ENCODE measurements around the gene PPP1R12A. TPM values are rescaled to one million over a fixed set of nuclear protein-coding genes. Genes with fewer than 3 reads are reported as not detected.

The PPP1R12A gene
- total RNA-seq (10 to 100 TPM; 65.6 to 76.4 TPM), total RNA-seq (98.6 to 287 (median 192) reads per million in 172 experiments)
- polyA plus RNA-seq (2013, experiment 1 of 2): 68.3 TPM
- 73.1 TPM for polyA plus RNA-seq (2013, experiment 2 of 2)

- ChIA-PET CTCF (no interaction called here), POLR2A (interaction anchor here (1.0 to 1.7 kb wide), 5 partner anchors 12 to 59 kb away, joined by 3 to 9 read pairs (median 3); no protein-coding TSS in a partner anchor)
- intact Hi-C loops (cut with DNase I, micrococcal nuclease): loop anchor here in 1 of 2 experiments (5.0 to 10.0 kb wide), 2 partner anchors 48 to 100 kb away; no protein-coding TSS in a partner anchor
- Histone ChIP-seq H3K4me1 (ENCODE audit: insufficient read depth, low read length) (peaks cover 6% of the 10 kb centered on the region), H3K27me3 (ENCODE audit: control insufficient read depth in 1 of 2, insufficient read depth in 2 of 2, low read length in 2 of 2) (no peaks in the 10 kb centered on the region), H3K27ac (ENCODE audit: low read depth in 1 of 2, low read length in 2 of 2) (peak within 1 kb of the TSS; percentile 83 to 85), H3K36me3 (ENCODE audit: insufficient read depth, low read length) (no peaks in the 10 kb centered on the region), H3K4me3 (ENCODE audit: low read length) (peak within 1 kb of the TSS; percentile 69), H3K9me3 (ENCODE audit: control insufficient read depth in 1 of 2, insufficient read depth in 1 of 2, low read length in 2 of 2) (no peaks in the 10 kb centered on the region)
- peak within 1 kb of the TSS; percentile 87 for H3K4me3 Mint-ChIP-seq
- peak within 1 kb of the TSS; percentile 96 for H3K27ac Mint-ChIP-seq
- no peaks in the 10 kb centered on the region for H3K27me3 Mint-ChIP-seq
- peaks cover 24% of the 10 kb centered on the region for H3K36me3 Mint-ChIP-seq (ENCODE audit: low read depth)
- DNase-seq (peak; percentile 87 to 98 (median 92)), ATAC-seq (ENCODE audit: poor library complexity) (peak; percentile 85)
- H3K4me1 Mint-ChIP-seq (ENCODE audit: low read depth): peaks cover 48% of the 10 kb centered on the region
- H3K9me3 Mint-ChIP-seq: no peaks in the 10 kb centered on the region
- TF ChIP-seq CTCF (IDR thresholded peaks at IDR 0.05): peak; percentile 15
These were observed at the start of gene PPP1R12A for GRCh38 chr12:79935021-79935623. Gene PPP1R12A, minus strand, starts transcription at chr12:79935097. Its CDS starts 166 bp downstream, at chr12:79934931.

- Mint-ChIP-seq H3K9me3 (no peaks in the 10 kb centered on the region), H3K4me3 (no peak overlapping the region), H3K36me3 (ENCODE audit: low read depth) (no peaks in the 10 kb centered on the region), H3K4me1 (ENCODE audit: low read depth) (no peaks in the 10 kb centered on the region), H3K27ac (no peak overlapping the region), H3K27me3 (peaks cover 30% of the 10 kb centered on the region)
- no peak for TF ChIP-seq CTCF (IDR thresholded peaks at IDR 0.05)
- ChIA-PET CTCF (interaction anchor here (1.2 kb wide), 1 partner anchor 19 kb away, joined by 3 read pairs; no protein-coding TSS in a partner anchor), POLR2A (no interaction called here)
- Histone ChIP-seq H3K27me3 (ENCODE audit: control insufficient read depth in 1 of 2, insufficient read depth in 2 of 2, low read length in 2 of 2) (peaks cover 4 to 14% of the 10 kb centered on the region in 2 experiments), H3K4me3 (ENCODE audit: low read length) (no peak overlapping the region), H3K36me3 (ENCODE audit: insufficient read depth, low read length) (no peaks in the 10 kb centered on the region), H3K9me3 (ENCODE audit: control insufficient read depth in 1 of 2, insufficient read depth in 1 of 2, low read length in 2 of 2) (no peaks in the 10 kb centered on the region), H3K27ac (ENCODE audit: low read depth in 1 of 2, low read length in 2 of 2) (no peak overlapping the region), H3K4me1 (ENCODE audit: insufficient read depth, low read length) (no peaks in the 10 kb centered on the region)
- ATAC-seq (ENCODE audit: poor library complexity) (no peak), DNase-seq (no peak)
- intact Hi-C loops (cut with DNase I, micrococcal nuclease): no loop called here
These were observed 49.2 kb upstream of the PPP1R12A start for GRCh38 chr12:79983986-79984620.

- H3K27me3 ChIP-seq (ENCODE audit: control insufficient read depth in 1 of 2, insufficient read depth in 2 of 2, low read length in 2 of 2): peaks cover 4 to 14% of the 10 kb centered on the region in 2 experiments
- no peak overlapping the region for H3K4me3 Mint-ChIP-seq
- intact Hi-C loops (cut with DNase I, micrococcal nuclease): no loop called here
- H3K27ac ChIP-seq (ENCODE audit: low read depth in 1 of 2, low read length in 2 of 2): no peak overlapping the region
- no peak overlapping the region for H3K4me3 ChIP-seq (ENCODE audit: low read length)
- CTCF ChIA-PET: interaction anchor here (1.2 kb wide), 1 partner anchor 18 kb away, joined by 3 read pairs; no protein-coding TSS in a partner anchor
- DNase-seq: no peak
- H3K36me3 Mint-ChIP-seq (ENCODE audit: low read depth): no peaks in the 10 kb centered on the region
- H3K36me3 ChIP-seq (ENCODE audit: insufficient read depth, low read length): no peaks in the 10 kb centered on the region
- H3K9me3 ChIP-seq (ENCODE audit: control insufficient read depth in 1 of 2, insufficient read depth in 1 of 2, low read length in 2 of 2): no peaks in the 10 kb centered on the region
- H3K4me1 Mint-ChIP-seq (ENCODE audit: low read depth): no peaks in the 10 kb centered on the region
- peaks cover 30% of the 10 kb centered on the region for H3K27me3 Mint-ChIP-seq
- H3K4me1 ChIP-seq (ENCODE audit: insufficient read depth, low read length): no peaks in the 10 kb centered on the region
- POLR2A ChIA-PET: no interaction called here
- no peak for ATAC-seq (ENCODE audit: poor library complexity)
- no peak for TF ChIP-seq CTCF (IDR thresholded peaks at IDR 0.05)
- no peak overlapping the region for H3K27ac Mint-ChIP-seq
- no peaks in the 10 kb centered on the region for H3K9me3 Mint-ChIP-seq
These were observed 48.6 kb upstream of the PPP1R12A start for GRCh38 chr12:79983492-79983891.

All from CD4-positive, alpha-beta T cell (primary cell).